LHCN-M2 (cell line): ENCODE data around the gene NTF3. TPM values are rescaled to one million over a fixed set of nuclear protein-coding genes. Genes with fewer than 3 reads are reported as not detected.

Source experiments
- DNase-seq: peaks from one replicate; pipeline ENCODE4 v3.0.0-alpha.2; 2012; ENCODE audit warnings: low read depth
- total RNA-seq: library from RNA; depleted of rRNA; stranded (reverse); fragments of >200 nt; gene quantifications from 2 replicates; pipeline ENCODE4 v1.2.3, GENCODE V29; 2014

The NTF3 gene
- total RNA-seq, 1 experiment from 2014 or later = 0.29 TPM

DNA sequence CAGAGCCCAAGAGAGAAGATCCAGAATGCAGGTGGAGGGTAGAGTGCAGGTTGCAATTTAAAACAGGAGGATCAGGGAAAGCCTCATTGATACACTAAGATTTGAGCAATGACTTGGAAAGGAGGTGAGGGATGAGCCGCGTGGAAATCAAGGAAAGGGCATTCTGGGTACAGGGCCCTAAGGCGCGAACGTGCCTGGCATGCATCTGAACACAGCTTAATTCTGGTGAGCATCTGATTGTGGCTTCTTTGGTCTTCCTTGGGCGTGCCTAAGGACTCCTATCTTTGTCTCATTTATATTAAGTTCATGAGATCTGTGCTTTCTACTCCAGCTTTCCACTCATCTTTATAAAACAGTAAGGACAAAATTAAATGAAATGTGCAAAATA is 79.3 kb downstream of the NTF3 start:
- DNase-seq = no peak

DNA sequence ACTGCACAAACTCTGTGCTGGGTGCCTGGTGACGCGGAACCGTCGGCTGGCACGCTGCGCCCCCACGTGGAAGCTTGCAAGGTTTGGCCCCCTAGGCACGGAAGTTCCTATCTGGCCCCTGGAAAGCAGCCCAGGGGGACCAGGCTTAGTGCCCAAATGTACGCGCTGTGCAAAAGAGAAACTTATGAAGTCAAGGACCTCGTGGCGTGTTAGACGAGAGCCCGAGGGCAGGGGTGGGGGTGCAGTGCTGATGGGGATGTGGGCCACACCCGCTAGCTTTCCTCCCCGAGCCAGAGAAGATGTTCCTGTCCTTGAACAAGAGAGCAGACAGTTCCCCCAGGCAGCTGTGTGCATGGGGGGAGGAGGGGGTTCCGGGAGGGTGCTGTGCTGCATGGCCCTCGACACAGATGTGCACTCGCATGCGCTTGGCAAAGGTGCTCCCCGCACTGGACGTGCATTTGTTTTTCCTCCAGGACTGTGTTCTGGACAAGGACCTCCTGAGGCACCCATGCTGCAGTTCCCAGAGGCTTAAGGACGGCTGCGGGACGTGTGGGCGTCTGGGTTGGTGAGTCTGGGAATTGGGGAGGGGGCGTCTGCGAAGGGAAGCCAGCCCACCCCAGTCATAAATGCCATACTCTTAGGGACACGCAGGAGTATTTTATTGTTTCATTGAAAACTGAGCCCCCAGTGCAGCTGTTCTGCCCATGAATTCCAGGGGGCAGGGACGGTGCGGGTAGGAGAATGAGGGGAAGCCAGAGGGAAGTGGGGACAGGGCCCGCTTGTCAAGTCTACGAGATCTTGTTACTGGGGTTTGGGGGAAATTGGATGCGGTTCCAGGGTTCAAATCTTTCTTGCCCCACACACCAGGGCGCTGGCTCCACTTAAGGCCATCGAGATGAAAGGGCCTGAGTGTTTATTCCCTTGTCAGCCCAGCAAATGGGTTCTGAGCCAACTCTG is 80.0 kb downstream of the NTF3 start:
- peak; percentile 4 for DNase-seq

DNA sequence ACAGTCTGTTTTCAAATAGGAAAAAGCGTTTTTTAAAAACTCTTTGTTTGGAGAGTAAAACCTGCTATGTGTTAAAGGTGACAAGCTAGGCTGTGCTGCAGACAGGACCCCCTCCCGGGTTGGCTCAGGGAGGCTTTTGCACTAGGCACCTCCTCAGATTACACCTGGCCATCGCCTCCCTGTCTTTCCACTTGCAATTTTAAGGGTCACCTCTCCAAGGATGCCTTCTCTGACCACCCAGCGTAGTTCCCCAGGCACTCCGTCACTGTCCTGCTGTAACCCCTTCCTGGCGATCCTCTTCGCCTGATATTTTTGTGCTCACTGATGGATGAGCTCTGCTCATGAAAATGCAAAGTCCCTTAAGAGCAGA is 80.7 kb downstream of the NTF3 start:
- DNase-seq = no peak

DNA sequence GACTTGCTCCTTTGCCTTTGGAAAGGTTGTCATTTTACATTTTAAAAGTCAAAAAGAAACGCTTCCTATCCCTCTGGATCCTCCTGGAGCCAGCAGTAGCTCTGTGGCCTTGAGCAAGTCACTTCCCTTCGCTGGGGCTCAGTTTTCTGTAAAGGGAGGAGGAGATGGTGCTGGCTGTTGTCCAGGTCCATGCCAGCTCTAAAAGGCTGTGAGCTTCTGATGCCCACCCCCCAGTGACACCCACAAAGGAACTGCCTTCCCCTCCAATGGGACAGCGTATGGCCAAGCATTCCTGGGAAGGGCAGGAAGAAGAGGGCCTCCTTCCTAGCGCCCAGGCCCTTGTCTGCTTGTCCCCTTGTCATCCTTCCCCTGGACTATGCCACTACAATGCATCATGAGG is 81.5 kb downstream of the NTF3 start:
- DNase-seq = no peak

DNA sequence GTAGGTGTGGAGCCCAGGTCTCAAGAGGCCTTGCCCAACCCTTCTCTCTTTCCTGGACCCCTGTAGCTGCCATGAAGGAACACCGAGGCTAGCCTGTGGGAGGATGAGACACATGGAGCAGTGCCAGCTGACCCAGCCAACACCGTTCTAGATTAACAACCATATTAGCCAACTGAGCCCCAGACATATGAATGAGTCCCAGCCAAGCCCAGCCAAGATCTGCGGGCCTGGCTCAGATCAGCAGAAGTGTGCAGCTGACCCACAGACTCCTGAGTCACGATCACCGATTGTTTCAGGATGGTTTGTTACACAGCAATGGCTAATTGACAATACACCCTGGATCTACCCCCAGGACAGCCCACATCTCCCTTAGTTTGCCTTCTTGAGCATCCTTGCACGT is 82.1 kb downstream of the NTF3 start:
- DNase-seq = no peak

DNA sequence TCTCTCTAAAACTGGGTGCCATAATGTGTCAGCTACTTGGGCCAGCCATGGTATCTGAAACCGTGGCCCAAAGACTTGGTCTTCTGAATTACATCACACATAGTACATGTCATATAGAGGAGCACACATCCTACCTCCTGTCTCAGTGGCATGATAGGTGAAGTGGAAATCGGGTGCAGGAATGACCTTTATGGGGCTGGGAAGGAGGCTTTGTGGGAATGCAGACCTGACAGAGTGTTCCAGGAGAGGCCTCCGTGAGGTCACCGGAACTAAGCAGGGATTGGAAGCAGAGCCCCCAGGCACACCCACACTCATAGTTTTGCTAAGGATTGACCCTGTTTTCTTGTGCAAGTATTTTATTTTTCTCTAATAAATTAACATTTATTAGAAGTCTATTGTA is 82.6 kb downstream of the NTF3 start:
- DNase-seq = no peak

DNA sequence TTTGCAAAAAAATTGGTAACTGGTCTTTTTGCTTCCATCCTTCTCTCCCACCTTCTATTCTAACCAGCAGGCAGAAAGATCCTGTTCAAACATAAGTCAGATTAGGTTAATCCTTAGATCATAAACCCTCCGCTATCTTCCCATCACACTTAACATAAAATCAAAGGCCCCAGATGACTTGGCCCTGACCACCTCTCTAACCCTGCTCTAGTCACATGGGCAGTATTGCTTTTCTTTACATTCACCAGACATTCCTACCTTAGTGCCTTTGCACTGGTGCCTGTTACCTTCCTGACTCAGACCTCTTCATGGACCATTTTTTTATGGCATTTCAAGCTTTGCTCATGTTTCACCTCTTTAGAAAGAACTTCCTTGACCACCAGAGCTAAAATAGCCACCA is 83.5 kb downstream of the NTF3 start:
- no peak for DNase-seq

DNA sequence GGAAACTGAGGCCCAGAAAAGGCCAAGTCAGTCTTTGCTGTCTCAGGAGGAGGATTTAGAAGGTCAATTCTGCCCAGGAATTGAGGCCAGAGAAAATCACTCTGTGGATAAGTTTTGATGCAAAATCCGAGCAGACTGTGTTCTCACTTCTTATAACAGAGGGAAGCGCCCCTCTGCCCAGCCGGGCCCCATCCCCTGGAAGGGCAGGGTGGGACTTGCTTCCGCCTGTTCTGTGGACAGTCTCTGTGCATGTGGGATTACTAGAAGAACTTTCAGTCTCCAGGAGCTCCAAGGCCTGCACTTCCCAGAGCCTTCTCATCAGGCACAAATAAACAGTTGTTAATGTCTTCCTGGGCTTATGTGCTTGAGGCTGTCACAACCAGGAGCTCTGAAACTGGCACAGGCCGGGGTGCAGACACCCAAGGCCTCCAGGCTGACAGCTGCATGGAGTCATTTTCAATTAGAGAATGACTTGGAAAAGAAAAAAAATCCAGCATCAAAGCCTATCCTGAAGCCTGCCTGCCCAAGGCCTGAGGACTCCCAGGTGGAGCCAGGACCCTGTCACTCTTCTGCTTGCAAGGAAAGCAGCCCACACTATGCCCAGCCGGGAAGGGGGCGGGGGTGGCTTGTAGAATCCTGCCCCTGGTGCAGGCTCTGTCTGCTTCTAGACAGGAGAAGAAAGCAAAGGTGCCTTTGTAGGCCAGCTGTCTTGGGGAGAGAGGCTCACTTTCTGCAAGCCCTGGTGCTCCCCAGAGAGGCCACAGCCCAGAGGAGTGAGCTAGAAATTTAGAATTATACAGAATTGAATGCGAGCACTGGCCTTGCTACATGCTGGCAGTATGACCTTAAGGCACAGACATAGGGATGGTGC is 84.7 kb downstream of the NTF3 start:
- DNase-seq = no peak

DNA sequence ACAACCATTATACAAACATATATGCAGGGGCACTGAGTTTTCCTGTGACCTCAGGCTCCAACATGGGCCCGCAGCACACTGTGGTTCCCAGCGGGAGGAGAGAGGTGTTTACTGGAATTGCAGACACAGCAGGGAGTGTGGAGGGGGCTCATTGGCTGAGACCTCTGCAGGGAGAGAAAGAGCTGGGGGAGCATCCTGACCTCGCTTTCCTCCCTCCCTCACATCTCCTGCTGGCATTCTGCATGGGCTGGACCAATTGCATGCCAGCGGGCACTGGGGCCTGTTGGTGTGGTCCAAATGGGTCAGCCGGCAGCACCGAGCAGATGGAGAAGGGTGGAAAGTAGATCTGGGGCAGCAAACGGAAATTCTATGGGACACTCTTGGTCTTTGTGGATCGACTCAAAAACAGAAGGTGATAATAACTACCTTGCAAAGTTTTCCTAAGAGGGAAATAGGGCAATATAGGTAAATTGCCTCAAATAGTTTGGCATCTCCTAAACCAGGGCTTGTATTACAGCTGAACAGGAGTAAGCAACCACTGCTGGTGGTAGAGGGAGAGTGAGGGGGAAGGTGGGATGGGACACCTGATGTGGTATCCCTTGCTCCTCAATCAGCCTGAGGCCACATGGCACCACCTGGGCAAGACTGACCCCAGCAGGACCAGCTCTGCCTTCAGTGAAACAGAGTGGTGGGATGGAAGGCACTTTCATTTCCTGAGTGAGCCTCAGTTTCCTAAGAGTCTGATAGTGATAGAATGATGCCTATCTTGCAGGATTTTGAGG is 86.9 kb downstream of the NTF3 start:
- DNase-seq = no peak

DNA sequence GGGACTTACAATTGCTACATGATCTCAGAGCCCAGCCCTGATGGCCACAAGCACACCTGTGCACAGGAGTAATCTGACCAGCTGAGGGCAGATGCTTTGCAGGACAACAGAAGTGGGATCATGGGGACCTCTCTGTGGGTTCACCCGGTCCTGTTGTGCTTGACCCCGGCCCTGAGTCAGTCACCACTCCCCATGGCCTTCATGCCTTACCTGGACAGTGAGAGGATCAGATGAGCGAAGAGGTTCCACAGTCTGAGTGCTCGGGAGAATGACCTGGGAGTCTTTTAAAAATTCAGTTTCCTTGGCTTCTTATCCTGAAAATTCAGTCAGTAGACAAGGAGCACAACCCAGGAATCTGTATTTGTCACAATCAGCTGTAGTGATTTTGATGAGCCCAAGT is 88.1 kb downstream of the NTF3 start:
- DNase-seq = no peak

DNA sequence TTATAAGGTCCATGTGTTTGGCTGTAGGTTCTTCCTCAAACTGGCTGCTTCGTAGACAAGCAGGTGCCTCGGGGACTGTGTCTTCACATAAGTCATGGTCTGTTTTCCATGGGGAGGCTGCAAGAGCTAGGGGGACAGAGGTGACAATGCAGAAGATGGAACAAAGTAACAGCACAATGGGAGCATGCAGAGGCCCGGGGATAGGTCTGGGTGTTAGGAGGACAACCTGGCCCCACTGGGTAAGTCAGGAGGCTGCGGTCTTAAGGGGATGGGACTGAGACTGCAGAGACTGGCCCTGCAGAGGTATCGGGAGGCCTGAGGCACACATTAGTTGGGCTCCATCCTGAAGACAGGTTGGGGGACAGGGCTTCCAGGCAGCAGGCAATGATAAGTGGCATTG is 88.9 kb downstream of the NTF3 start:
- no peak for DNase-seq

DNA sequence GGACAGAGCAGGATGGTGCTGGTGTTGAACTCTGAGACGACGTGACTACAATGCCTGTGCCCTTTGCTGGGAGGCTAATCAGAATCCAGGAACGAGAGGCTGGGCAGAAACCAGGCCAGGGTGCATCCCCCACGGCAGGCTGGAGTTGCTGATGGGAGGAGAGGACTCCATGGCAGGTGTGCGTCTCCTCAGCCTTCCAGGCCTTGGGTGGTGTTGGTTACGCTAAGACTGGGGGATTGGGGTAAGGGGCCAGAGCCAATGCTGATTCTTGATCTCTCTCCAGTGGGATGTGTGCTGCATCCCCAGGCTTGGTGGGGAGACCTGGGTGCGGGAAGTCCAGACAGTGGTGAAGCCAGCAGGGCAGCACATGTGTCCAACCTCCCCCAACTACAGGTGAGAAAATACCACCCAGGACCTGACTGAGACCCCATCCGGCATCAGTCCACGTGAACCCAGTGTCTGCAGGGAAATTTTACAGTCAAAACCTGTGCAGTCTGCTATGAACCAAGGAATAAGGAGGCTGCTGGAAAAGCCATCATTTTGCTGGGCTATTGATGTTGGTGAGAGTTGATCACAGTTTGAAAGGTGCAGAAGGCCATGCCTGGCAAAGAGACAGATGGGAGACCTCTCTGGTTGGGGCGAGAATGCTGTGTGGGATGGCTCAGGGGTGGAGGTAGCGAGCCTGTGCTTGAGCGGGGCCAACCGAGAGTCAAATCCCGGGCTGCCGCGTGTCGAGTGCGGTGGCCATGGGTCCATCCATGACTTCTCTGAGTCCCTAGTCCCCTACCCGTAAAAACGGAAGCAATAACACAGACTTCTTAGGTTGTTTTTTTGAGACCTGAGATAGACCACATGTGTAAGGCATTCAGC is 89.8 kb downstream of the NTF3 start:
- DNase-seq = no peak

DNA sequence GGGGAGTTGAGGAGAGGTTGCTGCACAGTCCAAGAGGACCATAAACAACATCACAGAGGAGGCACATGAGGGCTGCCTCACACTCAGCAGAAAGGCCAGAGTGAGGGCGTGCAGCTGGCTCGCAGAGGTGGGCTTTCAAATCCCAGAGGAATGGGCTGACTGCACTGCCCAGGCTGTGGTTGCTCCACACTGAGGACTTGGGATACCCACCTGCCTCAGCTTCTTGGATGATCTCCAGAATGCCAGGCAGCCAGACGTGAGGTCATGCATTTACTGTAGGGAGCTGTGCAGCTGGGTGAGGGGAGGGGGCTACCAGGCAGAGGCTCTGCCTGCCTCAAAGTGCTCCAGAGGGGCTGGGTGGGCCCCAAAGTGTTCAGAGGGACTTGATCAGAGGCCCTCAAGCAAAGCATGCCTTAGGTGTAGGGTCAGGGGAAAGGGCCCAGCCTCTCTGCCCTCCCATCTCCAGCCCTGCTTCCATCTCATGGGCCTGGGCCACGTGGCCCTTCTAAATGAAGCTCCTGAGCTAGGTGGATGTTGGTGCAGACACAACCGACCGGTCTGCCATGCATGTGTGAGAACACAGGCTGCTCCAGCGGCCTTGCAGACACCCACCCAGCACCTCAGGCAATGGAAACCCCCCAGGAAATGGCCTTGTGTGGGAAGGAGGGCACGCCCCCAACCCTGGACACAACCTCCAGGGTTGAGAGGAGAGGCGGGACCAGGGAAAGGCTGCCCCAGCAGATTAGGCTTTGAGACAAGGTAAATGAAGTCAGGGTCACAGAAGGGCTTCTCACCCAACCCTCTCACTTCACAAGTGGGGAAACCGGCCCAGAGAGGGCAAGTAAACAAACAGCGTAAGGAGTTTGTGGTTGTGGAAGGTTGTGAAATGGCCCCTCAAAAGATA is 90.8 kb downstream of the NTF3 start:
- no peak for DNase-seq

DNA sequence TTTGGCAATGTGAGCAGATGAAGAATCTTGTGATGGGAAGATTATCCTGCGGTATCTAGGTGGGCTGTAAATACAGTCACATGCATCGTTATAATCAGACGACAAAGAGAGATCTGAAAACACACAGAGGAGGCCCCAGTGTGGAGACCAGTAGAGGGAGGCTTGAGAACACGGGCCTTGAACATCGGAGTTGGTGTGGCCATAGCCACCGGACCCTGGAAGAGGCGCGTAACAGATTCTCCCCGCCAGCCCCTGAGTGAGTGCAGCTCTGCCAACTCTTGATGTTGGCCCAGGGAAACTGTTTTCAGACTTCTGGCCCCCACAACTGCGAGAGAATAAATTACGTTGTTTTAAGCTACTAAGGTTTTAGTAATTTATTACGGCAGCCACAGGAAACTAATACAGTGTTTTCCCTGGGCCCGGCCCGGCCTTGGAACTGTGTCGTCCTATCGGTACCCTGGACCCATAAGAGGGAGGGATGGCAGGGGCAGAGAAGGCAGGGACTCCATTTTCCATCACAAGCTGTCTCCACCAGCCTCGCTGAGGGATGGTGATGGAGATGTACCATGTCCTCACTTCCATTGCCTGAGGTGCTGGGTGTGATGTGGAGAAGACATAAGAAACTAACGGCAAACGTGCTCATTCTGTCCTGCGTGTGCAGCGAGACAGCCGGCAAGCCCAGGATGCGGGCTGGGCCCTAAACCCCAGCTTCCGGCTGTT is 91.6 kb downstream of the NTF3 start:
- DNase-seq = no peak

DNA sequence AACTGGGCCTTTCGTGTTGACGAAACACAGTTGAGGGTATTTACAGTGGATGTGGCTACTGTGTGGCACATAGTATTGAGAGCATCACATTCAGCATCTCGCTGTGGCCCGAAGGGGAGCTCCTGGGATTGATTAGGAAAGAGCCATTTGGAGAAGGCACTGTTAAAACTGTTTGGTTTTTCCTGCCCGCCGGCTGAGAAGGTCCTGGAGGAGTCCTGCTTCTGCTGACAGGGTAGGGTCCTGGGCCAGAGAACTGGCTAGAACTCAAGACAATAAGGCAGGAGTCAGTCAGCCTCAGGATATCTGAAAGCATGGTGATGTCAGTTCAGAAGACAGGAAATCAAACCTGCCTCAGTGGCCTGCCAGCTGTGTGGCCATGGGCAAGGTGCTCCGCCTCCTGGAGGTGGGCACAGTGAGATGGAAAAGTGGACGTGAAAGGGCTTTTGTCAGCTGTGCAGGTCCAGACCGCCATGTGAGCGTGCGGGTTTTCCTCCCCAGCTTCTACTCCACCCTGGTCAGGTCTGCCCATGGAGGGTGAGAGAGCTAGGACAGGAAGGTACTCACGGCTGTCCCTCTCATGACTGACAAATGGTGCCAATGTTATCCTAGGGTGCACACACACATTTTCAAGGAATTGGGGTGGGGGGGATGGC is 92.3 kb downstream of the NTF3 start:
- DNase-seq = no peak

DNA sequence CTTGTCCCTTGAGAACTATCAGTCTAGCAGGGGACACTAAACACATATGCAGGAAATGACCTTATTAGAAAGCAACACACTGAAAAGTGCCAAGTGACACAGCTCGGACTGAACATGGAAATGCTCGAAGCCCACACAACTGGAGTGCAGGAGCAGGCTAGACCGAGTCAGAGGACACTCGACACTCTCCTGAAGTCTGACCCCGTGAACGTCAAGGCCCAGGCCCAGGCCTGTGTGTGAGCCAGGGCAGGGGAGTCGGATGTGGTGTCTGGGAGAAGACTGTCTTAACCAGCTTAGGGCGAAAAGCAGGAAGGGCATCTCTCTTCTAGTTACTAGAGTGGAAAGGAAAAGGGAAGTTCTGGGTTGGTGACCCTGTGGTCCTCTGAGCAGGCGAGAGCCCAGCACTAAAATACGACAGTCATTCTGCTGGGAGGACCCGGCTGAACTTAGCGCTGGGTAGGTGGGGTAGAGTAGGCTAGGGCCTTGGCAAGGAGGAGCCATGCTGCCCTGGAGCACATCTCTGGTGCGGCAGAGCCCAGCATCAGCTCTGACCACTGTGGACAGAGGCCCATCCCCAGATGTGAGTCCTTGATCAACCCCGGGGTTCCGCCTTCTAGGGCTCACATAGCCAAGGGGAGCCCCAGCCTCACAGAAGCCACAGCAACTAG is 93.0 kb downstream of the NTF3 start:
- no peak for DNase-seq

DNA sequence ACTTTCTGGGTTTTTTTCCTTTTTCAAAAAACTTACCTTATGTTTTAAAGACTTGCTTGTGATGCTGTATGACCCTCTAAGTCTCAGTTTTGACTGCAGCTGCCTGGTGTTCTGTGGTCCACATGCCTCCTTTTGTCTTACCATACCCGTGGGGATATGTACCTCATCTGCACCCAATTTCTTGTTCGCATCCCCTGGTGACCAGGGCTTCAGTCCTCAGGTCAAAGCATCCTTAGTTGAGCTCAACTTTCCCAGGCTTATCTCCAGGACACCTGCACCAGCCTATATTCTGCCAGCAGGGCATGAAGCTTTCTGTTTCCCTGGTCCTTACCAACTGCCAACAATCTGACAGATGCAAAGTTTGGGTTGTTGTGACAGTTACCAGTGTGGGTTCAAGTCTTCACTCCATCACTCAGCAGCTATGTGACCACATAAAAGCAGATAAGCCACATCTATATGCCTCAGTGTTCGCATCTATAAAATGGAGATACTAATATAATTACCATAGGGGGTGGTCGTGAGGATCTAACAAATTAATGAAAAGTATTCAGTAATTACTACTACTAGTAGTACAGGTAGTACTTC is 94.0 kb downstream of the NTF3 start:
- no peak for DNase-seq

DNA sequence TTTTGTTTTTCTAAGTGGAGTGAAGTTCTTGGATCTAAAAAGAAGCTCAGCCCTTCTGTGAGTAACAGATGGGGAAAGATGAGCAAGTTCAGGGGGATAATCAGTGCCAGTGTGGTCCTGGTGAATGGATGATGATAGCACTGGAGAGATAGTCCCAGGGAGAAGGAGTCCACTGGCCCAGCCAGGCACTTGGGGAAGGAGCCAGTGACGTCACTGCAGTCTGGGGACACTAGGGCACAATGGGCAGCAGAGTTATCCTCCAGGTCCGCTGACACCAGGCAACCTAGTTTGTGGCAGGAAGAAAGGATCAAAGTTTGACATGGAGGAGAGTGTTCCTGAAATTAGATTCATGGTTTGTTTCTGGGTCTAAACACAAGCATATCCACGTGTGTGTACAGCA is 101.5 kb downstream of the NTF3 start:
- no peak for DNase-seq
